Left cardiac atrium (tissue), 4 donors: ENCODE measurements around the gene OR2V1. TPM values are rescaled to one million over a fixed set of nuclear protein-coding genes. Genes with fewer than 3 reads are reported as not detected.
"Not testable (repeated sequence)": the region's sequence is repeated elsewhere in the genome, so short reads cannot be mapped to it uniquely, and the experiment has no call there.

Experiments
- ATAC-seq, 2 donors: fragments of 200-7000 bp; cut with Tn5 transposase; one replicate each; pipeline ENCODE4 v1.9.1; 2020; ENCODE audit warnings: mild to moderate bottlenecking in 2 of 2, moderate library complexity in 2 of 2
- DNase-seq: peaks from one replicate; pipeline ENCODE4 v3.0.0-alpha.2; 2020
- intact Hi-C, 2 donors: fragments of 100-400 bp; cut with DNase I; formaldehyde crosslinking; loops; one replicate each; pipeline versions ENCODE4 v1.14.1 to v1.15.1; 2022 to 2023
- total RNA-seq, 2 donors: library from RNA; stranded (reverse); fragmentation: NEBNext Ultra II Directional; extraction: Animal tissue kit (Norgen Biotek cat#: 25700); gene quantifications; one replicate each; pipeline ENCODE4 v1.2.1, GENCODE V29; 2021
- donor health status: DM: no; HTN: yes; CAD: no.
- donor health status: DM: no; HTN: yes; CAD: no; lungs with severe emphysema.
- donor health status: DM: yes; HTN: yes; CAD: no.
- donor health status: Dilated cardiomyopathy.

OR2V1 gene
- total RNA-seq, 2 donors from 2014 or later = not detected

DNA sequence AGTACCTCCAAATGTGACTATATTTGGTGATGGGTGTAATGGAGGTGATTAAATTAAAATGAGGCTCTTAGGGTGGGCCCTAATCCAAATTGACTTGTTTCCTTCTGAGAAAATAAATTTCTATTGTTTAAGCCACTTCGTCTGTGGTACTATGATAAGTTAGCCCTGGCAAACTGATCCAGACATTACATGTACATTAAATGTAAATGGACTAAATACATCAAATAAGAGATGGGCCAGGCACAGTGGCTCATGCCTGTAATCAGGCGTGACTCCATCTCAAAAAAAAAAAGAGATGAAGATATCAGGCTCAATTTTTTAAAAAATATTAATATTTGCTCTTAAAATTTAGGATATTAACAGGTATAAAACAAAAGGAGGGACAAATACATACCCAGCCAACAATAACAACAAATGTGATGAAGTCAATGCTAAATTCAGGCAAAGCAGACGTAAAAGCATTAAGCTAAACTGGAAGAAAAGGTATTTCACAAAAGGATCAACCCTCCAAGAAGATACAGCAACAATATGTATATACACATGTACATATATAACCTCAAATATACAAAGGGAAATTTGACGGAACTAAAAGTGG lies 5.5 kb upstream of the OR2V1 start:
- DNase-seq (no peak), ATAC-seq (no peak)
- intact Hi-C loops = no loop called here

- no peak for ATAC-seq
- no peak for DNase-seq
- intact Hi-C loops = no loop called here
These were observed 3.3 kb upstream of the OR2V1 start for GRCh38 chr5:181134259-181134658.

GRCh38 chr5:181133610-181134231 lies 2.8 kb upstream of the OR2V1 start:
- ATAC-seq (peak in 1 of 2 donors; percentile 60), DNase-seq (peak; percentile 76)
- intact Hi-C loops = no loop called here

DNA sequence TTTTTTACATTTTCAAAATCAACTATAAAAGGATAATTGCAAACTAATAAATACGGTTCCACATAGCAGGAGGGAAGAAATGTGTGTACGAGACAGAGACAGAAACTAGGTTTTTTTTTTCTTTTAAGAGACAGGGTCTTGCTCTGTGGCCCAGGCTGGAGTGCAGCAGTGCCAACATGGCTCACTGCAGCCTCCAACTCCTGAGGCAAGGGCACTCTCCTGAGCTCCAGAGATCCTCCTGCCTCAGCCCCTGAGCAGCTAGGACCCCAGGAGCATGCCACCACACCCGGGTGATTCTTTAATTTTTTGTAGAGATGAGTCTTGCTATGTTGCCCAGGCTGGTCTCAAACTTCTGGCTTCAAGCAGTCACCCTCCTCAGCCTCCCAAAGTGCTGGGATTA lies 2.1 kb upstream of the OR2V1 start:
- DNase-seq = no peak
- ATAC-seq = no peak
- intact Hi-C loops = no loop called here

DNA sequence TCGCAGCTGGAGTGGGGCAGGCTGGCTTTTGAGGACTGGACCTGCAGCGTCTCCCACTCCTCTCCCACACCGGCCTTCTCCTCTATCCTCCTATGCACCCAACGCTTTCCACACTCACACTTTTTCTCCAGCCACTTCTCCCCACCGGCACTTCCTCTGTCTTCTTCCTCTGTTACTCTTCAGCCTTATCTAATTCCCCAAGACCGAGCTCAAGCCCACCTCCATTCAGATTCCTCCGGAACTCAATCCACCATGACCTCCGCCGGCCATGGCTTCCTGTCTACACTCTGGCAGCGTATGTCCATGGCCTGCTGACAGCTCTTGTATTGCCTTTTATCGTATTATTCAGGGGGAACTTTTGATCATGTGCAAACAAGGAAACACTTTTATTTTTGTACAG lies 545 bp upstream of the OR2V1 start:
- intact Hi-C loops = no loop called here
- DNase-seq = no peak
- ATAC-seq = no peak

- DNase-seq, intact Hi-C loops, ATAC-seq: not testable (repeated sequence)
These were observed 888 bp downstream of the OR2V1 start for GRCh38 chr5:181130081-181130480.

DNA sequence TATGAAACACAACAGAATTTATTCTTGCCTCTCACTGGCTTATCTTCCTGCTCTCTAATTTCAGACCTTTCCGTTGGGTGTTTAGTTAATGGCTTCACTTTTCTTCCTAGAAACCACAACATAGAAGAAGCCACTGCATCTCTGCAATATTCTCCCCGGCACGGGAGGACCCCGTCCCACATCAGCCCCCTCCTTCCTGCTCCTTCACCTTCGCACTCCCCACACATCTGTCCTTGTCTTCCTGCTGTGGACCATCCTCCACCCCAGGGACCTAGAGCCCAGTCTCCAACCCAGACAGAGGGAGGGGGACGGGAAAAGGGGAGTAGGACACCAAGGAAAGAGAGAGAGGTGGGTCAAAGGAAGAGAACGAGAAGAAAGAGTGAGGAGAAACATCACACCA lies 1.4 kb downstream of the OR2V1 start:
- intact Hi-C loops = no loop called here
- no peak for ATAC-seq
- no peak for DNase-seq

DNA sequence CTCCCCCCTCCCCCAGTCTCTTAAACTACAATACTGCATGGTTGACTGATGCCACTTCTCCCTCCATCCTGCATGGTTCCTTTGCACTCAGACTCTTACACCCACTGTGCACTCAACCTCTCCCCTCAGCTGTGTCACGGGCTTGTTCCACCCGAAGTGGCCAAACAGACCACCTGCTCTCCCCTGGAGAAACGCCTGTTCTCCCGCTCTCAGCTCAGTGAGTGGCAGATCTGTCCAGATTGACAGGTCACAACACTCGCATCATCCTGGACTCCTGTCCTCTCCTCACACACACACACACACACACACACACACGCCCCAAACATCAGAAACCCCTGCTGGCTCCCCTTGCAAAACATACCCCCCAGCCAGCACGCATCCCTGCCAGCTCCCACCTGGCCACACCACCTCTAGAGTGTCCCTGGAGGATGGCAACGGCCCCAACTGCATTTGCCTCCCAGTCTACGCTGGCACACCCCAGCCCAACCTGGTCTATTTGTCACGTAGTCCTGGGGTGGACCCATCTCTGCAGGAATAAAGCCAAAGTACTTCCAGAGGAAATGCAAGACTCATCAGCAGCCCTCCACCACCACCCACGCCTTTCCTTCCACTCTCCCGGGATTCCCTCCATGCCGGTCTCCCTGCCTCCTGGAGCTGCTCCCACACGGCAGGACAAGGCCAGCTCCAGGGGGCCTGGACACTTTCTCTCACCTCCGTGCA lies 2.9 kb downstream of the OR2V1 start:
- no peak for DNase-seq
- intact Hi-C loops = no loop called here
- ATAC-seq = no peak

DNA sequence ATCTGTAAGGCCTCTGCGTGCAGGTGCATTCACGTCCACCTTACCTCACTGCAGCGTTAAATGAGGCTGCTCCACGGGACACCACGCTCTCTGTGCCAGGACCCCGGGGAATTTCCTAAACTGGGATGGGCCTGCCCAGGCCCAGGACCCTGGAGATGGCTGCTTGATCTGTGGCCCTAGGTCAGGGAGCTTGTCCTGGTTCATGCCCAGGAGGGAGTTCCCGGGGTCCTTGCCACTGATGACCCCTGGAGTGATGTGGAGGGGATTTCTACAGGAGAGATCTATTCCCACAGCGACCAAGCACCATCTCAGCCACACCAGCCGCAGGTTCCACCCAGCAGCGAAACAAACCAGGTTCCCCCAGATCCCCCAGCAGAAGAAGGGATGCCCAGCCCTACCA lies 3.5 kb downstream of the OR2V1 start:
- ATAC-seq (no peak), DNase-seq (no peak)
- intact Hi-C loops = no loop called here

GRCh38 chr5:181126841-181127240 lies 4.1 kb downstream of the OR2V1 start:
- intact Hi-C loops = no loop called here
- DNase-seq = no peak
- ATAC-seq = no peak

- DNase-seq (no peak), ATAC-seq (no peak)
- intact Hi-C loops = no loop called here
These were observed 6.4 kb downstream of the OR2V1 start for GRCh38 chr5:181124526-181124925.

DNA sequence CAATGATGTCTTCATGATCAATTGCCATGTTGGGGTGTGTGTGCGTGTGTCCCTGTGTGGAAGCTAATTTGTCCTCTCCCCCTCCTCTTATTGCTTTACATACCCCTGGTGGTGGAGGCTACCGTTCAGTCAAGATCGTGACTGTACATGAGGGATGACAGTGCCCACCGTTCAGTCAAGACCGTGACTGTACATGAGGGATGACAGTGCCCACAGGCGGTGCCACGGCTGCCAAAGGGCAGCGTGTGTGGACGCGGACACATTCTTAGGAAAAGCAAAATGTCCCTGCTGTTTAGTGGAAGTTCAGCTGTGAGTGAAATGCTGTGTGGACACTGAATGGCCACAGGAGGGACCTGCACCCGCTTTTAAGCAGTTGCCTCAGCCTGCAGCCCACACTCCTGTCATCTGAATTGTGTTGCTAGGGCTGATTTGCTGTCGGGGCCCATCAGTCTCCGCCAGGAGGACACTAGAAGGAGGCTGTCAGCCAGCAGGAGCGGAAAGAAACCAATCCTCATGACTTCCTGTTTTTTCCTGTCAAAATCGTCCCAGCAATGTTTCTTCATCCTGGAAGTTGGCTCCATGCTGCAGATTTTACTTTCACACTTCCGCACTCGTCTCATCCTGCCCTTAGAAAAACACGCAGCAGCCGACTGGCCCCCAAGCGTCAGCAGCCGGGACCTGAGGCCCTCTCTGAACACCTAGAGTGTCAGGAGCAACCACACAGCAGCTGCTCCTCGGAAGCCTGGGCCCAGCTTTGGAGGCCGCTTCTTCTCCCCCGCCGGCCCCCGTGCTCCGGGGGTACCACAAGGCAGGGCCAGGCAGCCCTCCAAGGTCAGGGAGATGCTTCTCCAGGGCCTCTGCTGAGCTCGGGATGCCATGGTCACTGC lies 9.1 kb downstream of the OR2V1 start:
- DNase-seq = no peak
- peak in 1 of 2 donors; percentile 26 for ATAC-seq
- intact Hi-C loops = no loop called here

GRCh38 chr5:181120761-181121160 lies 10.2 kb downstream of the OR2V1 start:
- no peak for DNase-seq
- intact Hi-C loops = no loop called here
- no peak for ATAC-seq

GRCh38 chr5:181120306-181120705 lies 10.7 kb downstream of the OR2V1 start:
- intact Hi-C loops = no loop called here
- ATAC-seq (no peak), DNase-seq (no peak)

DNA sequence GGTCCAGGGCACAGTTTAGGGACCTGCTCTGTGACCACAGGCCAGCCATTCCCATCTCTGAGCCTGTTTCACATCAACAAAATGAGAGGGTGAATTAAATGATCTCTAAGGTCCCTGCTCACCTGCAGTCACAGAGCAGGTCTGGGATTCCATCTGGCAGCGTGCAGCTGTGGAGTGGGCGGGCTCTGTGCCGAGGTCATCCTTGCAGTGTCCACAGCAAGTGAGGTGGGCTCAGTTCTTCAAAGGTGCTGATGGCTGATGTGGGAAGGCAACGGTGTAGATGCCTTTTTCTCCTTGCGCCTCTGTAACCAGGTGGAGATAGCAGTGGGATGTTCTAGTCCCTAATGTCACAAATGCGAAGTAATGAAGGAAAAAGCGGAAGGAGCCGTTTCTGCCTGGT lies 11.9 kb downstream of the OR2V1 start:
- intact Hi-C loops = loop anchor here in 1 of 2 donors (10.0 kb wide), 1 partner anchor 174 kb away; no protein-coding TSS in a partner anchor
- DNase-seq = no peak
- no peak for ATAC-seq

DNA sequence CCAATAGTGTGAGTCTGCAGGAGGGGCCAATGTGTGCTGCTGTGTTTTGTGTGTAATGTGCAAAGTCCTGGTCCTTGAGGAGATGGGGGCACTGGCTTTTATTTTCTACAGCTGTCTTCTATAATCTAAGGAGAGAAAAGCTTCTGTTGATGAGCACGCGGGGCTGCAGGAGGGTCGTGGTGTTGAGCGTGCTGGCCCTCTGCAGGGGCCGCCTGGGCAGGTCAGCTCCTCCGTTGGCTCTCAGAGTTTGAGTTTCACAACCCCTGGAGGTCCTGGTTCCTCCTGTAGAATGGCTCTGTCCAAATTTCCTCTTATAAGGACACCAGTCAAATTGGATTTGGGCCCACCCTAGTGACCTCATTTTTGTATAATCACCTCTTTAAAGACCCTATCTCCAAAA lies 12.6 kb downstream of the OR2V1 start:
- ATAC-seq (no peak), DNase-seq (no peak)
- intact Hi-C loops = loop anchor here in 1 of 2 donors (10.0 kb wide), 1 partner anchor 174 kb away; no protein-coding TSS in a partner anchor

- intact Hi-C loops = loop anchor here in 1 of 2 donors (10.0 kb wide), 1 partner anchor 170 kb away; no protein-coding TSS in a partner anchor
- DNase-seq = no peak
These were observed 15.9 kb downstream of the OR2V1 start for GRCh38 chr5:181114844-181115778.

DNA sequence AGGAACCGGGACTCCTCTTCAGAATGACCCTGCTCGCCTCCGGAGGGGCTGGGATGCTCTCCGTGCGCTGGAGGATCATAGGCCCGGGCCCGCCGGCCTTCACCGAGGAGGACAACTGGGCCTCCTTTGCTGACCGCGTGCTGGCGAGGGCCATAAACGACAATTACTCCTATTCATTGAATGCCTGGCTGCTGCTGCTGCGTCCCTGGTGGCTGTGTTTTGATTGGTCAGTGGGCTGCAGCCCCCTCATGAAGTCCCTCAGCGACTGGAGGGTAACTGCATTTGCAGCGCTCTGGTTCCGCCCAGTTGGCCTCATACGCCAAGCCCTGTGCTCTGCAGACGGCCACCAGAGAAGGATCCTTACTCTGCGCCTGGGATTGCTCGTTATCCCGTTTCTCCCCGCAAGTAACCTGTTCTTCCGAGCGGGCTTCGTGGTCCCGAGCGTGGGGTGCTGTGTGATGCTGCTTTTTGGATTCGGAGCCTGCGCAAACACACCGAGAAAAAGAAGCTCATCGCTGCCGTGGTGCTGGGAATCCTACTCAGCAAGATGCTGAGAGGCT lies 16.6 kb downstream of the OR2V1 start:
- ATAC-seq (no peak), DNase-seq (no peak)
- intact Hi-C loops = loop anchor here in 1 of 2 donors (10.0 kb wide), 1 partner anchor 170 kb away; no protein-coding TSS in a partner anchor

More at GRCh38 chr5:181114844-181115778, 15.9 kb downstream of the OR2V1 start:
- no peak for ATAC-seq
